KMS-11 (cell line): ENCODE data around the gene GAD1.
A peak's percentile ranks its signal among the peaks of the same experiment; 100 is the strongest.

Experiments used
- H2AFZ ChIP-seq: fragments of 200-600 bp; sonication (generic); 2 replicates; pipeline ENCODE4 v1.6.1; 2016; ENCODE audit warnings: antibody characterized with exemption, mixed run types, low read depth
- H3K27ac ChIP-seq: fragments of 200-600 bp; sonication (generic); 2 replicates; pipeline ENCODE4 v1.6.1; 2016; ENCODE audit warnings: mild to moderate bottlenecking, mixed run types
- H3K27me3 ChIP-seq: fragments of 200-600 bp; sonication (generic); 2 replicates; pipeline ENCODE4 v1.6.1; 2017; ENCODE audit warnings: mild to moderate bottlenecking, low read depth, mixed run types, moderate library complexity; ENCODE audit not compliant: insufficient read depth
- H3K36me3 ChIP-seq: fragments of 200-600 bp; sonication (generic); 2 replicates; pipeline ENCODE4 v1.6.1; 2017; ENCODE audit warnings: mild to moderate bottlenecking, mixed run types; ENCODE audit not compliant: insufficient read depth
- H3K4me1 ChIP-seq: fragments of 200-600 bp; sonication (generic); 2 replicates; pipeline ENCODE4 v1.6.1; 2016; ENCODE audit warnings: mild to moderate bottlenecking, low read depth, mixed run types; ENCODE audit not compliant: poor library complexity, severe bottlenecking
- H3K4me2 ChIP-seq: fragments of 200-600 bp; sonication (generic); 2 replicates; pipeline ENCODE4 v1.7.0; 2016; ENCODE audit warnings: mild to moderate bottlenecking, mixed run types
- H3K4me3 ChIP-seq: fragments of 200-600 bp; sonication (generic); IDR thresholded peaks from 2 replicates; pipeline ENCODE4 v1.6.1; 2017; ENCODE audit warnings: low read depth, low read length, mixed read lengths; ENCODE audit not compliant: insufficient read depth
- H3K79me2 ChIP-seq: fragments of 200-600 bp; sonication (generic); 2 replicates; pipeline ENCODE4 v1.6.1; 2016; ENCODE audit warnings: low read depth, mixed run types; ENCODE audit not compliant: insufficient read depth
- H3K9ac ChIP-seq: fragments of 200-600 bp; sonication (generic); 2 replicates; pipeline ENCODE4 v1.6.1; 2016; ENCODE audit warnings: mild to moderate bottlenecking, mixed run types
- H4K20me1 ChIP-seq: fragments of 200-600 bp; sonication (generic); 2 replicates; pipeline ENCODE4 v1.6.1; 2016; ENCODE audit warnings: mild to moderate bottlenecking, mixed run types; ENCODE audit not compliant: insufficient read depth
- TF ChIP-seq, protein P1 (sequence below): fragments of 200-600 bp; sonication (generic); conservative IDR thresholded peaks from 2 replicates; pipeline ENCODE4 v1.6.1; 2017; ENCODE audit warnings: low read depth, mild to moderate bottlenecking, antibody characterized with exemption, low read length, moderate library complexity, mixed read lengths

Gene GAD1

DNA sequence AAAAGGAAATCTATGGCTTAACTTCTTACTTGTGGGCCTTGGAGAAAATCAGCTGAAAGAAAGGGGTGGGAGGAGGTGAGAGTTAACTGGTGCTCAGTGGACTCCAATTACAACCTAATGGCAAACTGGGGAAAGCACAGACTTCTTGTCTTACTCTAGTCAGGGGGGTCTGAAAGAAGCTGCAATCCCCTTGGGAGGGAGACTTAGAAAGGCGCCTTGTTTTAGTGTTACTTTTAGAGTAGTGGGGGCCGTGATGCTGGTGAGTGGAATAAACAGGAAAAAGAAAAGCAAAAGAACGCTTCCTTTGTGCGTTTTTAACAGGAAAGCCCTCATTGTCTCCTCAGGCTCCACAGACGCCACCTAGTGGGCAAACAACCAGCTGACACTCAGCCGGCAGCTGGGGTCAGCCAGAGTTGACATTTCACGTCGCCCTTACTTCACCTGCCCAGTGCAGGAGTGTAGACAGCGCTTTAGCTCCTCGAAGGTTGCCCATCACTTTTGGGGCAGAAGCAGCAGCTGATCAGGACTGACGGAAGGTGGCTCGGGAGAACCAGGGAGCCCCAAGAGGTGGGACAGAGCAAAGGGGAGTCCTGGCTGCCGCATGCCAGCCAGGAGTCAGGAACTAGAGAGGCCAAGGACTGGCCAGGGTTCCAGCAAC is 56.5 kb downstream of the GAD1 start:
- H3K4me1 ChIP-seq: peaks cover 3% of the 10 kb centered on the region
- no peaks in the 10 kb centered on the region for H3K27me3 ChIP-seq
- H3K27ac ChIP-seq: no peak overlapping the region
- H3K4me2 ChIP-seq: peak overlapping the region; percentile 31
- TF ChIP-seq, protein P1, sequence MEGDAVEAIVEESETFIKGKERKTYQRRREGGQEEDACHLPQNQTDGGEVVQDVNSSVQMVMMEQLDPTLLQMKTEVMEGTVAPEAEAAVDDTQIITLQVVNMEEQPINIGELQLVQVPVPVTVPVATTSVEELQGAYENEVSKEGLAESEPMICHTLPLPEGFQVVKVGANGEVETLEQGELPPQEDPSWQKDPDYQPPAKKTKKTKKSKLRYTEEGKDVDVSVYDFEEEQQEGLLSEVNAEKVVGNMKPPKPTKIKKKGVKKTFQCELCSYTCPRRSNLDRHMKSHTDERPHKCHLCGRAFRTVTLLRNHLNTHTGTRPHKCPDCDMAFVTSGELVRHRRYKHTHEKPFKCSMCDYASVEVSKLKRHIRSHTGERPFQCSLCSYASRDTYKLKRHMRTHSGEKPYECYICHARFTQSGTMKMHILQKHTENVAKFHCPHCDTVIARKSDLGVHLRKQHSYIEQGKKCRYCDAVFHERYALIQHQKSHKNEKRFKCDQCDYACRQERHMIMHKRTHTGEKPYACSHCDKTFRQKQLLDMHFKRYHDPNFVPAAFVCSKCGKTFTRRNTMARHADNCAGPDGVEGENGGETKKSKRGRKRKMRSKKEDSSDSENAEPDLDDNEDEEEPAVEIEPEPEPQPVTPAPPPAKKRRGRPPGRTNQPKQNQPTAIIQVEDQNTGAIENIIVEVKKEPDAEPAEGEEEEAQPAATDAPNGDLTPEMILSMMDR: peak; percentile 92
- H3K79me2 ChIP-seq: no peaks in the 10 kb centered on the region
- no peak overlapping the region; the same call in 1 of the 2 replicates for H3K9ac ChIP-seq
- no peaks in the 10 kb centered on the region for H3K36me3 ChIP-seq
- H2AFZ ChIP-seq: peak overlapping the region; percentile 92
- H3K4me3 ChIP-seq: peak overlapping the region; percentile 65
- no peaks in the 10 kb centered on the region for H4K20me1 ChIP-seq

DNA sequence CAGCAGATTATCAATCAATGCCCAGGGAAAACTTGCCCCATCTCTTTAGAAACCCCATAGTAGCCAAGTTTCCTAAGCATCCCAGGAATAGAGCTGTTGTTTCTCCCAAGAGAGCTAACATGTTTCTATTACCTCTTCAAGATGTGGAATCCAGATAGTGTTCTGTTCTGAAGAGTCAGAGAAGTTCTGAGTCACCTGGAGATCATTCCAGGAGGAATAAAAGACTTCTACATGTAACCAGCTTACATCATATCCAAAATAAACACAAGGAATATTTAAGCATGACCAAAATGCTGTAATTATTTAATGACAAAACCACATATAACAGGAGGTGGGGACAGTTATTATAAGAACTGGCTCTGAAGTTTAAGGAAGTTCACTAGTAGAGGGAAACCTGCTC is 61.4 kb downstream of the GAD1 start:
- Histone ChIP-seq H3K27ac (no peak overlapping the region), H4K20me1 (no peaks in the 10 kb centered on the region), H3K79me2 (no peaks in the 10 kb centered on the region), H3K4me3 (no peak overlapping the region), H3K9ac (no peak overlapping the region), H3K4me1 (peaks cover 3% of the 10 kb centered on the region), H2AFZ (peak overlapping the region; percentile 34), H3K27me3 (no peaks in the 10 kb centered on the region), H3K36me3 (no peaks in the 10 kb centered on the region), H3K4me2 (peak overlapping the region; percentile 40)
- TF ChIP-seq, protein P1: no peak

DNA sequence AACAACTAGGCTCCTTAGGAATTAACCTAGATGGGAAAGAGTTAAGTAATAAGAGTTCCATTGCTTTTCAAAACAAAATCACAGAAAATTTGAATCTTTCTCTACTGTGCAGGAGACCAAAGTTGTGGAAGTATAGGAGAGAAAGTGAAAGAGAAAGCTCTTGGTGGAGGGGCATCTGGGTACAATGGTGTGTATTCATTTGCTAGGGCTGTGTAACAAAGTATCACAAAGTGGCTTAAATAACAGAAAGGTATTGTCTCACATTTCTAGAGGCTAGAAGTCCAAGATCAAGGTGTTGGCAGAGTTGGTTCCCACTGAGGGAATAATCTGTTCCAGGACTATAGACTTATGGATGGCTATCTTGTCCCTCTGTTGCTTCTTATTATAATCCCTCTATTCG is 61.8 kb downstream of the GAD1 start:
- Histone ChIP-seq H2AFZ (peak overlapping the region; percentile 34), H3K4me2 (peak overlapping the region; percentile 40)

DNA sequence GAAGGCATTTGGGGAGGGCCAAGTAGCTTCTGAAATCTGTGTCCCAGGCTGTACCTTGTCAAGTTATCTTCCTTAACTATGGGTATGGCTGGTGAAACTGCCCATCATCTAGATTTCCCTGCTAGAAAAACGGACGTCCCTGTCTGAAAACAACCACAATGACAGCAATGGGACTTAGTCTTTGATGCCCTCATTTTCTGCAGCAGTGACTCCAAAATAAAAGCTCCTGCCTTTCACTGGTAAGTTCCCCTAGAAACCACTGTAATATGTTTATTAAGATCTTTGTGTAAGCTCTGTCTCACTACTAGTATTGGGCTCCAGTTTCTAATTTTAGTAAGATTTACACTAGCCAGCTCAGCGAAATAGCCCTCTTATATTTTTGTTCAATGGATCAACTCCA is 65.2 kb downstream of the GAD1 start:
- H2AFZ ChIP-seq: no peak overlapping the region
- no peak overlapping the region for H3K9ac ChIP-seq

More for the DNA sequence above, 61.8 kb downstream of the GAD1 start:
- Histone ChIP-seq H3K4me3 (no peak overlapping the region), H3K27ac (no peak overlapping the region), H3K79me2 (no peaks in the 10 kb centered on the region), H3K36me3 (no peaks in the 10 kb centered on the region), H4K20me1 (no peaks in the 10 kb centered on the region), H3K27me3 (no peaks in the 10 kb centered on the region), H3K4me1 (peaks cover under 1% of the 10 kb centered on the region), H3K9ac (no peak overlapping the region)
- TF ChIP-seq, protein P1: no peak

More for the DNA sequence above, 65.2 kb downstream of the GAD1 start:
- Histone ChIP-seq H3K36me3 (no peaks in the 10 kb centered on the region), H3K4me1 (no peaks in the 10 kb centered on the region), H3K79me2 (no peaks in the 10 kb centered on the region), H4K20me1 (no peaks in the 10 kb centered on the region), H3K4me3 (no peak overlapping the region), H3K4me2 (no peak overlapping the region), H3K27ac (no peak overlapping the region), H3K27me3 (no peaks in the 10 kb centered on the region)
- TF ChIP-seq, protein P1: no peak
